Stimulated activated CD8-positive, alpha-beta memory T cell treated with anti-CD3 and anti-CD28 coated beads, Interleukin-7, amount 100 ng/mL, for 48 hours (primary cell): ENCODE results near the gene CEBPZ.
"Not testable (repeated sequence)": the region's sequence is repeated elsewhere in the genome, so short reads cannot be mapped to it uniquely, and the experiment has no call there.

Experiments
- DNase-seq, 2 donors: peaks; one replicate each; pipeline ENCODE4 v3.0.0-alpha.2; 2020; ENCODE audit warnings: low read depth in 1 of 2; ENCODE audit errors: extremely low read depth in 1 of 2

CEBPZ gene, protein sequence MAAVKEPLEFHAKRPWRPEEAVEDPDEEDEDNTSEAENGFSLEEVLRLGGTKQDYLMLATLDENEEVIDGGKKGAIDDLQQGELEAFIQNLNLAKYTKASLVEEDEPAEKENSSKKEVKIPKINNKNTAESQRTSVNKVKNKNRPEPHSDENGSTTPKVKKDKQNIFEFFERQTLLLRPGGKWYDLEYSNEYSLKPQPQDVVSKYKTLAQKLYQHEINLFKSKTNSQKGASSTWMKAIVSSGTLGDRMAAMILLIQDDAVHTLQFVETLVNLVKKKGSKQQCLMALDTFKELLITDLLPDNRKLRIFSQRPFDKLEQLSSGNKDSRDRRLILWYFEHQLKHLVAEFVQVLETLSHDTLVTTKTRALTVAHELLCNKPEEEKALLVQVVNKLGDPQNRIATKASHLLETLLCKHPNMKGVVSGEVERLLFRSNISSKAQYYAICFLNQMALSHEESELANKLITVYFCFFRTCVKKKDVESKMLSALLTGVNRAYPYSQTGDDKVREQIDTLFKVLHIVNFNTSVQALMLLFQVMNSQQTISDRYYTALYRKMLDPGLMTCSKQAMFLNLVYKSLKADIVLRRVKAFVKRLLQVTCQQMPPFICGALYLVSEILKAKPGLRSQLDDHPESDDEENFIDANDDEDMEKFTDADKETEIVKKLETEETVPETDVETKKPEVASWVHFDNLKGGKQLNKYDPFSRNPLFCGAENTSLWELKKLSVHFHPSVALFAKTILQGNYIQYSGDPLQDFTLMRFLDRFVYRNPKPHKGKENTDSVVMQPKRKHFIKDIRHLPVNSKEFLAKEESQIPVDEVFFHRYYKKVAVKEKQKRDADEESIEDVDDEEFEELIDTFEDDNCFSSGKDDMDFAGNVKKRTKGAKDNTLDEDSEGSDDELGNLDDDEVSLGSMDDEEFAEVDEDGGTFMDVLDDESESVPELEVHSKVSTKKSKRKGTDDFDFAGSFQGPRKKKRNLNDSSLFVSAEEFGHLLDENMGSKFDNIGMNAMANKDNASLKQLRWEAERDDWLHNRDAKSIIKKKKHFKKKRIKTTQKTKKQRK

DNA sequence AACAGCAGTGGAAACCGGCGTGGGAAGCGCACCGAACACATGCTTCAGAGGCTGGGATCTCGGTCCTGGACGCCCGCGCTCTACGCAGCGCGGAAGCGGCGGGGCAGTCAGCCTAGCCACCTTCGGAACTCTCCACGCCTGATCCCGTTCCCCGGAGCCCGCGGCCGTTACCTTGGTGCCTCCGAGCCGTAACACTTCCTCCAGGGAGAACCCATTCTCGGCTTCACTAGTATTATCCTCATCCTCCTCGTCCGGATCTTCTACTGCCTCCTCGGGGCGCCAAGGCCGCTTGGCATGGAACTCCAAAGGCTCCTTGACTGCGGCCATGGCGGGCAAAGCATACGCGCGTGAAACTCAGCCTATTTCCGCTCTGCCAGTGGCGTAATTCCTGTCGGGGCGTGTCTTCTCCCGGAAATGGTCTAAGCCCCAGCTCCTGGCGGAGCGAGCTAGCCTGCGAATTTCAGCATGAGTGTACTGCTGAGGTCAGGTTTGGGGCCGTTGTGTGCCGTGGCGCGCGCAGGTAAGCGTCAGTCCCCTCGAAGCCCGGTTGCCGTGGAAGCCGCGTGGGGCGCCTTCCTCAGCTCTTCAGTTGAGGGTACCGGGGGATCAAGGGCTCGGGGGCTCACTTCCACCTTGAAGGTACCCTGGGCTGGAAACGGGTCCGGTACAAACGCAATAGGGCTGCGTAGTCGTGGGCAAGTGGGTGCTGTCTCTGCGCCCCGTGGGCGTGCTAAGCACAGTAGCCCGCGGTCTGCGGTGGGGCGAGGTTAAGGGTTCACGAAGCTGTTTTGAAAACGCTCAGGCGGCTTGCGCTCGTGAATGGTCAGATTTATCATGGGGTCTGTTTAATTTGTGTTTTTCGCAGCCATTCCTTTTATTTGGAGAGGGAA is at the start of gene CEBPZ, which contains the start of gene NDUFAF7:
CEBPZ (minus strand) TSS at position 356 of the 890 bp plus-strand sequence; CDS start at position 327, 29 bp downstream.
NDUFAF7 (plus strand) TSS at position 418 of the 890 bp plus-strand sequence; CDS start at position 466, 48 bp downstream.
- peak; percentile 82 to 93 for DNase-seq

DNA sequence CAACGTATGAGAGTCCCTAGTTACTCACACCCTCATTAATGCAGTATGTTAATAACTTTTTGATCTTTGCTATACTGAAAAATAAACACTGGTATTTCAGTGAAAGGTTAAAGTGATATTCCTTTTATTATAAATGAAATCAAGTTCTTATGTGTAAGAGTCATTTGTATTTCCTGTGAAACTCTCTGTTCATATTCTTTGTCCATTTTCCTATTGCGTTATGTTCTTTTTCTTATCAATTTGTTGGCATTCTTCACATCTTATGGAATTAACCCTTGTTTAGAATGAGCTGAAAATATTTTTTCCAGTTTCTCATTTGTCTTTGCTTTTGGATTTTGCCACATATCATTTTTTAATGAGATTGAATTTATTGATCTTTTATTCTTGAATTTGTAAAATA is 44.9 kb upstream of the CEBPZ start:
- DNase-seq, result no peak

DNA sequence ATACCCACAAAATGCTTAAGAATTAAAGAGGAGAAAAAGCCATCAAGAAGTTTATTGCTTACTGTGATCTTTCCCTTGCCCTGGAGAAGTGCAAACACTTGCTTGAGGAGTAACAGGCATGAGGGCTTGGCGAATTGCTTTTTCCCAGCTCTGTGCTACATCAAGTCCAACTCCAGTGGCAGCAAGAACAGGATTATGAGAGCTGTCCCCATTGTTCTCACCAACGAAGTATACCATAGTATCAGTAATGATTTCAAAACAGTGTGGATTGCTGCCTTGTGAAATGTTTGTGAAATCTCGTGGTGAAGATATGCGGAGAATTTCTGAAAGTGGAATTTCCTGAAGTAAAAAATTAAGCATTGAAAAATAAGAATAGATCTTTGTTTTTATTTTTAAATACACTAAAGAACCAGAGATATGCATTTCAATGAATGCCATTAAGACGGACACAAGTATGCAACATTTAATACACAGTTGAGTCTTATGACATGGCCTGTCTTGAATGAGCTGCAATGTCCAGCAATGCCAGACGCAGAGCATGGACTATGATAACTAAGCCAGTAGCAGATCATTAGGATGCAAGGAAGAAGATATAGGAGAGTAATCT is 43.1 kb upstream of the CEBPZ start:
- no peak for DNase-seq

DNA sequence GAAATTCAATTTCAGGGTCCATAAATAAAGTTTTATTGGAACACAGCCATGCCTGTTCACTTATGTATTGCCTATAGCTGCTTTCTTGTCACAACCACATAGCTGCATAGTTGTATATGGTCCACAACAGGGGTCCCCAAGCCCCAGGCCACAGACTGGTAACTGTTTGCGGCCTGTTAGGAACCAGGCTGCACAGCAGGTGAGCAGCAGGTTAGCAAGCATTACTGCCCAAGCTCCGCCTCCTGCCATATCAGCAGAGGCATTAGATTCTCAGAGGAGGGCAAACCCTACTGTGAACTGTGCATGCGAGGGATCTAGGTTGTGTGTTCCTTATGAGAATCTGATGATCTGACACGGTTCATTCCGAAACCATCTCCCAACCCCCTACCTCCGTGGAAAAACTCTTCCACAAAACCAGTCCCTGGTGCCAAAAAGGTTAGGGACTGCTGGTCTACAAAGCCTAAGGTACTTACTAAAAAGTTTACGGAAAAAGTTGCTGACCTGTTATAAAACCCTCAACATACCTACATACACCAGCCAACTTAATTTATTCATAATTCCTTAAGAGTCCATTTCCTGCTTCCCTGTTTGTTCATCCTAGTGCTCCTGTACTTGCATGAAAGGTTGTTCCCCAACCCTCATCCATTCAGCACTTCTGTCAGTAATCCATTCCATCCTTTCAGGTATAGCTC is 40.1 kb upstream of the CEBPZ start:
- DNase-seq, result no peak

DNA sequence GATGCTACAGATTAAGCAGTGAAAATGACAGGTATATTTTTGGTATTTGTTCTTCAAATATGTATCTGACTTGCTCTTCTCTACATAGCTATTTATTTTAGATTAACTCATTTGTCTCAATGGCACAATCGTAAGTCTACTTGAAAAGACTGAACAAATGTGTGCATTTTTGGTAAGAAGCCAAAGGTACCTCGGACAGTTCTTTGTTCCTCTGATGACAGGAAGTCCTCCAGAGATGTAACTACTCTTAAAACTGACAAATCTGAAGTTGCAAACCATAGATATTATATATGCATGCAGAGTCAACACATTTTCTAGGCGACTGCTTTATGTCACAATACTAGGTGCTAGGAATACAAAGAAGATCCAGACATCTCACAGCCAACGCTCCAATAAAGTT is 36.7 kb upstream of the CEBPZ start:
- DNase-seq, result no peak

DNA sequence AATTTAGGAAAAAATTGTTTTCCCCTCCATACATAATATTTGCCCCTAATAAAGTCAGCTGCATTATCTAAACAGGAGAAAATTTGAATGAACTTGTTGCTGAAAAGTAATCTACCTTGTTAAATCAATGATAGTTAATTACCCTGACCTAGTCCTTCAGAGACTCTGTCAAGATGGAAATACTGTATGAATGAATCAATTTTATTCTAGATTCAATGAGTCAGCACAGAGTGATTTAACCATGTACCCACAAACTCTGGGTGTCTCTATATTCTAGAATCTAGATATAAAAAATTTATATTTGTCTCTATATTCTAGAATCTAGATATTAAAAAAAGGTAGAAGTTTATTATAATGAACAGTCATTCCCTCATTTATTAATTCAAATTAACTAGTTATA is 36.3 kb upstream of the CEBPZ start:
- DNase-seq, result no peak

DNA sequence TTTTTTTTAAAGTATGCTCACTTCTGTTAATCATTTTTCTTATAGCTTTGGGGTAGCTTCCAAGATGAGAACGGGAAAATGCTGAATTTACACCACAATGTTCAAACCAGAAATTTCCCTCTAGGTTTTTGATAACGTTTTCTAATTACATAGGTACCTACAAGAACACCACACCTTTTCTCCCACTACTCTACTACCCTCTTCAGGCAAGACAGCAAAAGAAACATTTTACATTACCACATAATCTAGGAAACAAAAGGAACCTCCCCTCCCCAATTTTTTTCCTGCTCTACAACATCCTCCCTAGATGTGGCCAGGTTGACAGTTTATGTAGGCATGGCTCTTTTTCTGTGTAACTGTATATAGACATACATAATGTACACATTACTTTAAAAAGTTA is 32.4 kb upstream of the CEBPZ start:
- DNase-seq, result no peak

DNA sequence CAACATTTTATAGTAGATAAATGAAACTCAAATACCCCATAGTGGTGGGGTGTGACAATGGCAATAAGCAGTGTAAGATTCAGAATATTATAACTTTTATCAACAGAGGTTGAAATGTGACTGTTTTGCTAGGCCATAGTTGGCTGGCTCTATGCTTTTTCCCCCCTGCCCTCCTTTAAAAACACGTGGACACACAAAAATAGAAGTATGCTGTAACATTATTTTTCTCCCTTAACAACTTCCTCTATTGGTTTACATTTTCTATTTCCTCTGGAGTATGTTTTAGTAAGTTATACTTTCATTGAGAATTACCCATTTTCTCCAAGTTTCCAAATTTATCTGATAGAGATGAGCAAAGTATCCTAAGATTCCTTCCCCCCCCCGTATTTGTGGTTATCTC is 31.1 kb upstream of the CEBPZ start:
- DNase-seq, result no peak

DNA sequence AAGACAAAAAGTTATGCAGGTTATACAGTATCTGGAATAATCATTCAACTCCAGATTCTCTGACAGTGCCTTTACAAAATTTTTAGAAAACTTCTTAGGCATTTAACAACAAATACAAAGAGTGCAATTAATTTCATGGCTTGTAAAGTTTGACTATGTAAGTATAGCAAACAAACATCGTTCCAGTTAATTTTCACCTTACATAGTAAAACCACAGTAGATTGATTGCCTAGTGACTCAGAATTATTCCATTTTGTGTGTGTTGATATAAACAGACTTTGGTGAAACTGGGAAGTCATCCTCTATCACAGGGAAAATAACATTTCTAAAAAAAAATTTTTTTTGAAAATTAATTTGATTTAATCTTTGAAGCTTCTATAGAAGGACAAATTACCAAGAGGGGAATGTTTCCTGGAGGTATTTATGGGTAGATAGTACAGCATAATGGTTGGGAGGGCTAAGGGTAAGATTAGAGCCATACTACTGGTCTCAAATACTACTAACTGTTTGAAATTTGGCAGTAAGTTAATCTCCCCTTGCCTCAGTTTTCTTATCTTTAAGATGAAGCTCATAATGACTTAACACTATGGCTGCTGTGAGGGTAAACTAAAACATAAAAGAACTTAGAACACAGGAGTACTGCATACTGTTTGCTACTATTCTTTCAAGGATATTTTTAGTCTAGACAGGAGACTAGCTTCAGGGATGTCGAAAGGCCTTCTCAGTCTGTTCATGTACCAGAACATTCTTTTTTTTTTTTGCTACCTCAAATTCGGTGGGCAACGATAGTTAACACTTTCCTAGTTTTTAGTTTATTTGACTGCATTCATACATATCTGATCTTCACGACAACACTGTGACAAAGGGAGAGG is 19.7 kb upstream of the CEBPZ start:
- no peak for DNase-seq

DNA sequence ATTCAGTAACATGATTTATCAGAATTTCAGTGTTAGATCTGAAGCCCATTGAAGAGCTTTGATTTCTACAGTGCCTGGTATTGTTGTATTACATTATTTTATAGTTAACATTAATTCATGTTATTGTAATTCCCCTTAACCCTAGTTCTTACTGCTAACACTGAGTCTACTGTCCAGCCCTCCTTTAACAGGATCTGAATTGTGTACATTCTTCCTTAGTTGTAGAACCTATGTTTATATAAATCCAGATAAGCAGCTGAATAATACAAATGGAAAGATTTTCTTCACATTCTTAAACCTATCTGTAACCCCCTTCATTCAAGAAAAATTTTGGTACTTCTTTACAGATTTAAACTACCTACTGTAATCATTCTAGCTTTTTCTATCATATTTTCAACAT is 14.8 kb upstream of the CEBPZ start:
- no peak for DNase-seq

DNA sequence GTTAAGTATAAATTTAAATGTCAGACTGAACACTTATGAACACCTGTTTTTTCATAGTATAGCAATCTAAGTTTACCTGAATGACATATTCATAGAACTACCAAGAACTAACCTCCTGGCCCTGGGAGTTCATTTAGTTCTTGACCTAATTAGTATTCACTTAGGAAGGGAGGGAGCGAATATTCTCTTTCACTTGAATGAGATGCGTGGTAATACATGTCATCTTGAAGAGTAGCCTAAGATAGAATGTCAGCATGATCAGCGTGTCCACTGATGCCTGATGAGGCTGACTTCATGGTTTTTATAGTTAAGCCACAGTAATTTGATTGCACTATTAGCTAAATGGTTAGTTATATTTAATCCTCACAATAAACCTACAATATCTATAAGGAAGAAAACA is 13.4 kb upstream of the CEBPZ start:
- no peak for DNase-seq

DNA sequence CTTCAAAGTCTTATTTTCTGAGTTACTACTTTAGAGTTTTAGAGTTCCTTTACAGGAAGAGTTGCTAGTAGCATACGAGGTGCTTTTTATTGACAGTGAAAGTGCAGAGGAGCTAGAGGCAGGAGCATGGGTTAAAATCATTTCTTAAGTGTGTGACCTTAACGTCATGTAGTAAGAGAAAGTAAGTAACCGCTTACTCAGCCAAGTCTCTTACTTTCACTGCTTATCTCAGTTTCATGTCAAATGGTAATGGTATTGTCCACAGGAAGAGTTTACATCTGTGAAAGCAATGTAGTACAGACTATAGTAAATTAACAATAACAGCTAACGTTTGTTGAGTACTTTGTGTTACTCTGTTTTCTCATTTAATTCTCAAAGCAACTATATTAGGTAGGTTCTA is 12.6 kb upstream of the CEBPZ start:
- DNase-seq, result no peak

DNA sequence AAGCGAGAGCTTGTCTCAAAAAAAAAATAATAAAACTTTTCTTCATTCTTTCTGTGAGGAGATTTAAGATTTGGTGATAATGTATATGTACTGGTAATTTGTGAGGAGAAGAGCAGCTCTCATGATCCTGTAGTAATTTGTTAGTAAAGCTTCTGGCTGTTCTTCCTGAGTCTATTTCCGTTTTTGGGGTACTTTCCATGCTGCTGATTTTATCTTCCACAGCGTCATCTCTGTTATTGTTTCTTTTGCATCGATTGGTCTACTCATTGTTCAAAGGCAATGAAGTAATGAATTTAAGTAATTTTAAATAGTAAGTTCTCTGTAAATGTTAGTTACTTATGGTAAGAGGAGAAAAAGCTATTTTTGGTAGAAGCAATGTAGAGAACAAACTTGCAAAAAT is 12.0 kb upstream of the CEBPZ start:
- no peak for DNase-seq

DNA sequence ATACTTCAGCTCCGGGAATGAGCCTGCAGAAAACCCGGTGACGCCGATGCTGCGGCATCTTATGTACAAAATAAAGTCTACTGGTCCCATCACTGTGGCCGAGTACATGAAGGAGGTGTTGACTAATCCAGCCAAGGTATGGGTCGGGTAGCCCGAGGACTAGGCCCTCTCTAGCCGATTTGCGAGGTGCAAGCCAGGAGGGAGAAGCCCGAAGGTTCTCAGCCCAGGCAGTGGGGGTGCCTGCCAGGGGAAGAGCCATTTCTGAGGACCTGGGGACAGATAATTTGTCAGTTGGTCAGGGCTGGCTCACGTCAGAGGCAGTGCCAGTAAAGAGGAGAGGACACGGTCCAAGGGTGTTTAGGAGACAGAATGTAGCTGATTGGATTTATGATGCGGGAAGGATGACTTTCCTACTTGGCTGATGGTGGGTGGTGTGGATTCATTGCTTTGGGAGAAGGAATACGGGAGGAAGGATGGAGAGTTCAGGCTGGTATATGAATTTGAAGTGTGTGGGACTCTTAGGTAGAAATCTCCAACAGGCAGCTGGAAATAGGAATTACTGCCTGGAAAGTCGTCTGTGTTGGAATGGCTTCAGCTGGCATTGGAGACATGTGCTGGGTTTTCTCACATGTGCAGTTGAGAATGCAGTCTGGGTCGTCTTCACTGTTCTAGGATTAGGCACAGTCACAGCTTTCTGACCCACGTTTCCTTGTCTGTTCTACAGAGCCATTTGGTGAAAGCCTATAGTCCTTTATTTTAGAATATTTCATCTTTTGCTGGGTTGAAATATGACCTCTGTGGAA is 936 bp upstream of the CEBPZ start:
- no peak for DNase-seq

DNA sequence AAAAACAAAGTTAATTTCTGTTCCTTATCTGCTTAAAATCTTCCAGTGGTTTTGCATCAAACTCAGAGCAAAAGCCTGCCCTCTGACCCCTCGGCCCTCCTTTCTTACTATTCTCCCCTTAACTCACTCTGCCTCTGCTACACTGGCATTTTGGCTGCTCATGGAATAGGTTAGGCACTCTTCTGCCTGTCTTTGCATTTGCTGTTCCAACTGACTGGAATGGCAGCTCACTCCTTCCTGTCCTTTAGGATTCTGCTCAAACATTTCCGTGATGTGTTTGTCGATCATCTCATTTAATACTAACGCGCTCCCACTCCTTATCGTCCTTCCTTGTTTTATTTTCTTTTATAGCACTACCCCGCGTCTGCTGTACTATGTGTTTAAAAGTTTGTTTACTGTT is 815 bp downstream of the CEBPZ start:
- no peak for DNase-seq

DNA sequence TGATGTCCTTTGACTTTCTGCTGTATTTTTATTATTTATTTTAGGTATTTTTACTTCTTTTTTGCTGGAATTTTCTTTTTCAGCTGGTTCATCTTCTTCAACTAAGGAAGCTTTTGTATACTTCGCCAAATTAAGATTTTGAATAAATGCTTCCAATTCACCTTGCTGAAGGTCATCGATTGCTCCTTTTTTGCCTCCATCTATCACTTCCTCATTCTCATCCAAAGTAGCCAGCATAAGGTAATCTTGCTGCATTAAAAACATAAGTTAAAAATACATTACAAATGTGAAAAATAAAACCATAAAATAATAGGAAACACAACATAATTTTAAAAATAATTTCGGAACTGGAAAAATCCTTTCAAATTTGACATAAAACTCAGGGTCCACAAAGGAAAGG is 2.6 kb downstream of the CEBPZ start:
- DNase-seq, result no peak

DNA sequence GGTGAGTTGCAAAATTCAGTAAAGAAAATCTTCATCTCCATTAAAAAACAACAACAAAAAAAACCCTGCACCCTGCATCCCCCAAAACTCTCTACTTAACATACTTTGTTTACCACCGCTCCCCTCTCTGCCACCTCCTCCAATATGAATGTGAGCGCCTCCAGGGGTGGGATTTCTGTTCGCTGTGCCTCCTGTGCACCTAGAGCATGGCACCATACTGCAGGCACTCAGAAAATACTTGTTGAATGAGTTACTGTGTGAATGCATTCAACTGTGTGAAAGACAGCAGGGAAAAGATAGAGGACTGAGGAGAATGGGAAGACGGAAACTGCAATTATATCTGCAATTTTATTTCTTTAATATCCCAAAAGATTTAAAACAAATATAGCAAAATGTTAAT is 4.5 kb downstream of the CEBPZ start:
- no peak for DNase-seq

DNA sequence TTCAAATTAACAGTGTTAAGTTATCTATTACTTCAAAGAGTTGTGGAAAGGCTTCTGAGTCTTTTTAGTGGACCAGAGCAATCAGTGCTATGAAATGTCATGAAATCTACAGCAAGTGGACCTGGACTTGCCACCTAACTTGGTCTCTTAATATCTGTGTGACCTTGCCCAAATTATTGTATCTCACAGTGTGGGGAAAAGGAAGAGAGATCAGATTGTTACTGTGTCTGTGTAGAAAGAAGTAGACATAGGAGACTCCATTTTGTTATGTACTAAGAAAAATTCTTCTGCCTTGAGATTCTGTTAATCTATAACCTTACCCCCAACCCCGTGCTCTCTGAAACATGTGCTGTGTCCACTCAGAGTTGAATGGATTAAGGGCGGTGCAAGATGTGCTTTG is 6.3 kb downstream of the CEBPZ start:
- DNase-seq, result not testable (repeated sequence)
